HepG2 (cell line): ENCODE data around the gene ELOVL5.

Experiments used
- ATF3 ChIP-seq: sonication (generic); formaldehyde crosslinking; IDR thresholded peaks from 2 replicates; pipeline ENCODE4 v1.4.0; 2020; ENCODE audit warnings: missing genetic modification reagents
- CBFB ChIP-seq: sonication (generic); formaldehyde crosslinking; IDR thresholded peaks from 2 replicates; pipeline ENCODE4 v1.4.0; 2020; ENCODE audit warnings: missing genetic modification reagents
- DNMT1 ChIP-seq: sonication (generic); formaldehyde crosslinking; IDR thresholded peaks from 2 replicates; pipeline ENCODE4 v1.5.1; 2020; ENCODE audit warnings: mild to moderate bottlenecking, missing genetic modification reagents
- MTF1 ChIP-seq: sonication (generic); formaldehyde crosslinking; IDR thresholded peaks from 2 replicates; pipeline ENCODE4 v1.5.0; 2020; ENCODE audit warnings: missing genetic modification reagents
- PRDM15 ChIP-seq: sonication (generic); formaldehyde crosslinking; IDR thresholded peaks from 2 replicates; pipeline ENCODE4 v1.4.0; 2020; ENCODE audit warnings: missing genetic modification reagents

DNA sequence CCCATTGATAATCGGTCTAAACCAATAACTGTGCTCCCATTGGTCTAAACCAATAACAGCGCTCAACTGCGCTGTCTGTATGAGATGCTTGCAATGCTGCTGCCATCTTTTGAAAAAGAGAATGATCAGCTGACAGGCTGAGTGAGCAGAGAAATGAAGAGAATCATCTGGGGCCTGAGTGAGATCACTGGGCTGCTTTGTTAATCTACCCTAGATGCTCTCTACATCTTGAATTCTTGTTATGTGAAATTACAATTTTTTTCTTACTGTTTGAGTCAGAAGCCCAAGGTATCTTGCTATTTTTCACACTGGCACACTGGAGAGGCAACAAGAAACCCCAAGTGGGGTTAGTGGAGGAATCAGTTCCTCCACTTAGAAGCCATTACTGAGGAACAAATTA lies 108.6 kb downstream of the ELOVL5 start:
- TF ChIP-seq MTF1 (CRISPR knock-in tag) = no peak
- no peak for TF ChIP-seq CBFB (CRISPR knock-in tag)
- no peak for TF ChIP-seq PRDM15 (CRISPR knock-in tag)
- no peak for TF ChIP-seq DNMT1 (CRISPR knock-in tag)
- no peak for TF ChIP-seq ATF3 (CRISPR knock-in tag)
